GM06990 (cell line): ENCODE results near the gene ARL4D.

Experiments used
- DNase-seq: peaks from one replicate; pipeline ENCODE4 v3.0.0-alpha.2; 2011; ENCODE audit not compliant: insufficient read length; ENCODE audit errors: extremely low read depth
- H3K27me3 ChIP-seq: replicated peaks from 2 replicates; pipeline ENCODE4 v1.6.0; 2011; ENCODE audit warnings: low read length; ENCODE audit not compliant: control insufficient read depth, insufficient read depth
- H3K36me3 ChIP-seq: 2 replicates; pipeline ENCODE4 v1.5.1; 2011; ENCODE audit warnings: low read length; ENCODE audit not compliant: control insufficient read depth, insufficient read depth
- H3K4me3 ChIP-seq: replicated peaks from 2 replicates; pipeline ENCODE4 v1.5.1; 2011; ENCODE audit warnings: low read depth, mild to moderate bottlenecking, control low read depth, low read length
- TF ChIP-seq, protein P1 (sequence below): IDR thresholded peaks from 2 replicates; pipeline ENCODE4 v1.5.1; 2011; ENCODE audit warnings: low read length, control low read depth, mild to moderate bottlenecking, inconsistent platforms; ENCODE audit not compliant: insufficient read depth, poor library complexity, severe bottlenecking

The ARL4D gene

DNA sequence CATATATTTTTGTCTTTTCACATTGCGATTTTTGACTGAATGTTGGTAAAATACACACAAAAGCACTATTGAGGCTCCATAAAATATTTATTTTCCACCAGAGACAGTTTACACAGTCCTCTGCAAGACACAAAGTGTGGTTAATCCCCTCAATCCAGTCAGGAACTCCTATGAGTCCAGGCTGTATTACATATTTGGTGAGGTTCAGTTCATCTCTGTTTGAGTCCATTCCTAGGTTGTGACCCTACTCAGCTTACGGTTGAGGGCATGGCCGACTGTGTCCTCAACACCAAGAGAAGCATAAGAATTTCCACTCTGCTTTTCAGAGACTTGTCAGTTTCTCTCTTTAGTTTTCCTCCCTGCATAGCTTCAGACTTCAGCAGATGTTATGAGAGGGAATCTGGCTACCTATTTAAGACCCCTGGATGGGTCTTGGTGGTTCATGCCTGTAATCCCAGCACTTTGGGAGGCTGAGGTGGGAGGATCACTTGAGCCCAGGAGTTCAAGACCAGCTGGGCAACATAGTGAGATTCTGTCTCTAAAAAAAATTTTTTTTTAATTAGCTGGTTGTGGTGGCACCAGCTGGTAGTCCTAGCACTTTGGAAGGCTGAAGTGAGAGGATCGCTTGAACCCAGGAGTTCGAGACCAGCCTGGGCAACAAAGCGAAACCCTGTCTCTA lies 25.1 kb downstream of the ARL4D start:
- DNase-seq: no peak
- TF ChIP-seq, protein P1, sequence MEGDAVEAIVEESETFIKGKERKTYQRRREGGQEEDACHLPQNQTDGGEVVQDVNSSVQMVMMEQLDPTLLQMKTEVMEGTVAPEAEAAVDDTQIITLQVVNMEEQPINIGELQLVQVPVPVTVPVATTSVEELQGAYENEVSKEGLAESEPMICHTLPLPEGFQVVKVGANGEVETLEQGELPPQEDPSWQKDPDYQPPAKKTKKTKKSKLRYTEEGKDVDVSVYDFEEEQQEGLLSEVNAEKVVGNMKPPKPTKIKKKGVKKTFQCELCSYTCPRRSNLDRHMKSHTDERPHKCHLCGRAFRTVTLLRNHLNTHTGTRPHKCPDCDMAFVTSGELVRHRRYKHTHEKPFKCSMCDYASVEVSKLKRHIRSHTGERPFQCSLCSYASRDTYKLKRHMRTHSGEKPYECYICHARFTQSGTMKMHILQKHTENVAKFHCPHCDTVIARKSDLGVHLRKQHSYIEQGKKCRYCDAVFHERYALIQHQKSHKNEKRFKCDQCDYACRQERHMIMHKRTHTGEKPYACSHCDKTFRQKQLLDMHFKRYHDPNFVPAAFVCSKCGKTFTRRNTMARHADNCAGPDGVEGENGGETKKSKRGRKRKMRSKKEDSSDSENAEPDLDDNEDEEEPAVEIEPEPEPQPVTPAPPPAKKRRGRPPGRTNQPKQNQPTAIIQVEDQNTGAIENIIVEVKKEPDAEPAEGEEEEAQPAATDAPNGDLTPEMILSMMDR: no peak
- no peaks in the 10 kb centered on the region; the same call in 1 of the 2 replicates for H3K27me3 ChIP-seq
- no peak overlapping the region for H3K4me3 ChIP-seq
- no peaks in the 10 kb centered on the region for H3K36me3 ChIP-seq

DNA sequence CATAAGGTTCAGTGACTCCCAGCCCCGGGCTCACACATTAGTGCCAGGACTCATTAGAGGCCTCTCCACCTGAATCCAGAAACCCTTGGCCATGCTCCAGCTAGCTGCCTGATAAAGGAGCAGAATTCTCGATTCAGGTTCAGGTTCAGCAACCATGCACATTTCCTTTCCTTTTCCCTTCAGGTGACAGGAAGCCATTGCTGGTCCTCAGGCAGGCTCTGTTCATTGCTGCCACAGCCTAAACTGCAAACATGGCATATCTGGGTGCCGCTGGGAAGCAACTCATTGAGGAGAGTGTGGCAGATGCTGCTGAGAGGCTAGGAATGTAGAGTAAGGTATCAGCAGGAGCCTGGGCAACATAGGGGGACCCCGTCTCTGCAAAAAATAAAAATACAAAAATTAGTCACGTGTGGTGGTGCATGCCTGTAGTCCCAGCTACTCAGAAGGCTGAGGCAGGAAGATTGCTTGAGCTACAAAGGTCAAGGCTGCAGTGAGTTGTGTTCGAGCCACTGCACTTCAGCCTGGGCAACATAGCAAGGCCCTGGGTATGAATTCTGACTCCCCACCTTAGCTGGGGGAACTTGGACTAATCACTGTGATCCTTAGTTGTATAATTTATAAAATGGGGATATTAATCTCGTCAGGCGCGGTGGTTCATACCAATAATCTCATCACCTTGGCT lies 28.7 kb downstream of the ARL4D start:
- TF ChIP-seq, protein P1: no peak
- no peaks in the 10 kb centered on the region; the same call in 1 of the 2 replicates for H3K27me3 ChIP-seq
- H3K4me3 ChIP-seq: no peak overlapping the region
- DNase-seq: no peak
- H3K36me3 ChIP-seq: no peaks in the 10 kb centered on the region

DNA sequence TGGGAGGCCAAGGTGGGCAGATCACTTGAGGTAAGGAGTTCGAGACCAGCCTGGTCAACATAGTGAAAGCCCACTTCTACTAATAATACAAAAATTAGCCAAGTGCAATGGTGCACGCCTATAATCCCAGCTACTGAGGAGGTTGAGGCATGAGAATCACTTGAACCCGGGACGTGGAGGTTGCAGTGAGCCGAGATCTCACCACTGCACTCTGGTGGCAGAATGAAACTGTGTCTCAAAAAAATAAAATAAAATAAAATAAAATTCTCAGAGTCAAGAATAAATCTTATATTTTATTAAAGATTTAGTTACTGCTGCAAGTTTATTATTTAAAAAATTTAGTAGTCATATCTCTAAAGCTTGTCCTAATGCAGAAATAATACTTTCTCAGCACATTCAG lies 29.7 kb downstream of the ARL4D start:
- TF ChIP-seq, protein P1: peak; percentile 13
- DNase-seq: no peak
- Histone ChIP-seq H3K4me3 (no peak overlapping the region), H3K36me3 (no peaks in the 10 kb centered on the region), H3K27me3 (no peaks in the 10 kb centered on the region; the same call in 1 of the 2 replicates)

DNA sequence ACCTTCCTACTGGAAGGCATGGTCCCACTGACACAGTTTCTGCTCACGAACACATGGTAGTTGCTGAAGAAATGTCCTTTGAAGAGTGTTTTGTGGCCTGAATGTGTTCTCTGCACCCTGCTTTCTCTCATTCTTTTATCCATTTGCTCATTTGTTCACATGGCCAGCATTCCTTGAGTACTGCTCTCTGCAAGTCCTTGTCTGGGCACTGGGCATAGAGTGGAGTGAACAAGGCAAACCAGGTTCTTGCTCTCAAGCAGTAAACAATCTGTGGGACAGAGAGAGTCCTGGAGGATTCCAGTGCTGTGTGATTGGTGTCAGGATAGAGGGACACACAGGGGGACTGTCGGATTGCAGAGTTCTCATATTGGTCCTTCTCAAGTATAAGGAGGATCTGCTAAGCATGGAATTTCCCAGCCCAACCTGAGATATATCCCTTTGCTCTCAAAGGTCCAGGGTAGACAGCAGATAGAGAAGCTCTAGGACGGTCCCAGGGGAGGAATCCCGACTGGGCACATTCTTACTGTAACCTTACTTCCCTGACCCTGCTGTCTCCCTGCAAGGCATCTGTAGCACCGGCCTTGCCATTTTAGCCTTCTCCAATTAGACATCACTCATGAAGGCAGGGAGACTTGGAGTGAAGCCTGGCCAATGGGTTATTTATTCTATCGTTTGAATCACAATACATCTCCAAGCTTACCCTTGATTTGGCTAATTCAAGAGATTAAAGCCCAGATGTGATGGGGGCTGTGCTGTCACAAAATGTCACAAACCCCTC lies 32.3 kb downstream of the ARL4D start:
- Histone ChIP-seq H3K36me3 (no peaks in the 10 kb centered on the region), H3K27me3 (no peaks in the 10 kb centered on the region; the same call in none of the 2 replicates)

DNA sequence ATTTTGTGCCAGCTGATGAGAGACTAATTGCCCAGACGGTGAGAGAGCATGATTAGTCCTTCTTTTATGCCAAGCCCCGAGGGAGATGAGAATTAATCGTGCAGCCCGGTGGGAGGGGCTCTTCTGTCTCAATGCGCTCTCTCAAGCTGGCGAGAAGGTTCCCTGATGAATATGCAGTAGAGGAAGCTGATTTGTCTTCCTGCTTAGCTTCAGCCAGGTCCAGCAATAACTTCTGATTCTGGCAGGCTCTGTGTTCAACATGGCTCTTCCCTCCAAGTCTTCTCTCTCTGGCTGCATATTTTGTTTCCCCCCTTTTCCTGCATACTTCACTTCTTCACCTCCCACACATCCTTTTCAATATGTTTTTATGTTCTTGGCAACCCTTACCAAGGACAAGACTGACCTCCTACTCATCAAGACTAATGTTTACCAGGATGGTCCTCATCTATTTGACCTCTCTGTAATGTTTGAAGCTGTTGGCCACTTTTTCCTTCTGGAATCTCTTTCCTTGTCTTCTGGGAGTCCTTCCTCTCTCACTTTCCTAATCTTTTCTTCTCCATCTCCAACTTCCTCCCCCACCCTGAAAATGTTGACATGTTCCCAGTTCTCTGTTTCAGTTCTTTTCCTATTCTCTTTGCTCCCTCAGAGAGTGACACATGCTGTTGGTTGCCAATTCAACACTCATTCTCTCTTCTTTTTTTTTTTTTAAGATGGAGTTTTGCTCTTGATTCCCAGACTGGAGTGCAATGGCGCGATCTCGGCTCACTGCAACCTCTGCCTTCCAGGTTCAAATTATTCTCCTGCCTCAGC lies 33.1 kb downstream of the ARL4D start:
- Histone ChIP-seq H3K36me3 (no peaks in the 10 kb centered on the region), H3K27me3 (no peaks in the 10 kb centered on the region; the same call in none of the 2 replicates), H3K4me3 (no peak overlapping the region)
- TF ChIP-seq, protein P1: no peak
- no peak for DNase-seq

More for the DNA sequence above, 32.3 kb downstream of the ARL4D start:
- no peak for DNase-seq
- no peak overlapping the region for H3K4me3 ChIP-seq
- TF ChIP-seq, protein P1: no peak
